Ramos (cell line): Measurements from ENCODE around the gene CTSC.

ENCODE experiments used
- in situ Hi-C: fragments of 300-500 bp; cut with MboI; formaldehyde crosslinking; loops from one replicate; pipeline ENCODE4 v1.14.3; 2022; ENCODE audit warnings: low sequenced_read_pairs; ENCODE audit not compliant: unreplicated experiment

CTSC gene

DNA sequence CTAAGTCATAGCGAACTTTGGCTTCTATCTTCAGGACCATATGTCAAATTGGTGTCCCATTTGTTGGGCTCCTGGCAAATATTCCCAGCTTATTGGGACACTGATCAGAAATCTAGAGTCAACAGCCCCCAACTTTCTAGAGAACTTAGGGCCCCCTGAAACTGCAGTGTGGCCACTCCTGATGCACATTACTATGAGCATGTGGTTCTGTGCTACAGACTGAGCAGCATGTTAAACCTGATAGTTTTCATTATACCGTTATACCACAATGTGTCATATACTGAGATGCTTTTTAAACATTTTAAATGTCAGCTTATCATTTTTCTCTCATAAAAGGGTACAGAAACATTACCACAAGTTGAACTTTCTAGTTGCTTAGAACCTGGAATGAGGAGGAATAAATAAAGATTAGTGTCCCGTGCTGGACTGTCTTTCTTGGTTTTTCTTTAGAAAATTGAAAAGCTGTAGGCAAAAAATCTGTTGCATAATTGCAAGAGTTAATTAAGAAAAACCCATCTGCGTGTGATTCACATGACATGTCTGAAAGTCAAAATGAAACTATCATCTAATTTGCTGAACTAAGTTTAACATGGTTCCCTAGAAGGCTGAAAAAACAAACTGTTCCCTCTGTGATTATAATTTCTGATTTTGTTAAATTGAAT is 16.4 kb upstream of the CTSC start:
- in situ Hi-C loops: no loop called here

DNA sequence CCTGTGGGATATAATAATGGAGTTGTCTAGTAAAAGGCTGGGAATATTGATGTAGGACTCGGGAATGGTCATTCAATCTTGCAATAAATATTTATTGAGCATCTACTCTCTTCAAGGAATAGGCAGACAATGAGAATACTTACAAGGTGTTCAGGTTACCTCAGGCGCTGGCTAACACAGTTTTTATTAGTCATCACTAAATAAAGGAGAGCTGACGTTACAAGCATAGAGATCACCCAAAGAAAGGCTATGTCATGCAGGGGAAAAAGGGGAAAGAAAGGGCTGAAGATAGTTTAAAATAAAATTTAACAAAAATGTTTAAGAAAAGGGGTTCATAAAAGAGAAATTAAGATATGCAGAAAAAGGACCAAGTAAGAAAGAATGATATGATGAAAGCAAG is 15.8 kb upstream of the CTSC start:
- in situ Hi-C loops: no loop called here

DNA sequence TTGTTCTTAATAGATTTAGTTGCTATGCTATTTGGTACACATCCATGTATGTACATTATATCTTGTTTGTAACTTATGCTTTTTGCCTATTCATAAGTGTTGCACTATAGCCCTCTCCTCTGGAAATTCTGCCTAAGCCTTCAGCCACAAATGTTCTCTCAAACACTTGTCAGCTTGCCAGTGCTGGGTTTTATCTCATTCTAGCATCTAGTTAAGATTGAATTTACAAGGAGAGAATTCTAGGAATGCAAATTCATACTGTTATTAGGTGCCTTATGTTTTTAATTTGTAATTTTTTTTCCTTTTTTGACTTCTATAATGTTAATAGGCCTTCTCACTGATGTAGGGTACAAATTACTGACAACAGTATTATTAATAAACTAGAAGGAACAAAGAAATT is 14.6 kb upstream of the CTSC start:
- in situ Hi-C loops: no loop called here

GRCh38 chr11:88348870-88349269 is 11.3 kb upstream of the CTSC start:
- in situ Hi-C loops: loop anchor here (25.0 kb wide), 1 partner anchor 887 kb away; no protein-coding TSS in a partner anchor

- in situ Hi-C loops: loop anchor here (25.0 kb wide), 1 partner anchor 884 kb away; no protein-coding TSS in a partner anchor
Measured at GRCh38 chr11:88345949-88346348, 8.4 kb upstream of the CTSC start.

GRCh38 chr11:88345408-88345807 is 7.9 kb upstream of the CTSC start:
- in situ Hi-C loops: loop anchor here (25.0 kb wide), 1 partner anchor 883 kb away; no protein-coding TSS in a partner anchor

DNA sequence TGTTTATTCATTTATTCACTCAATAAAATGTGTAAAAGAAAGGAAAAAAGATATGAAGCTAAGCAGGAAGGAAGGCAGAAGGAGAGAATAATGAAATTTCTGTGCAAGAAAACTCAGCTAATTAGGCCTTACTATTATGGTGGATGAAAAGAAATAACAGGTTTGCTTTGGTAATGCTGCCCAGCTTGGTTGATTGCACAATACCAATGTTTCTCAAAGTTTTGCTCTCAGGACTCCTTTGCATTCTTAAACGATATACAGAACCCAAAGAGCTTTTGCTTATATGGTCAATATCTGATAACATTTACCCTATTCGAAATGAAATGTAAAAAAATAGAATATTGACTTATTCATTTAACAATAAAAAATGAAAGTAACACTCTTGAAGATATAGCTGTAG is 7.3 kb upstream of the CTSC start:
- in situ Hi-C loops: loop anchor here (25.0 kb wide), 1 partner anchor 883 kb away; no protein-coding TSS in a partner anchor

- in situ Hi-C loops: loop anchor here (25.0 kb wide), 1 partner anchor 879 kb away; no protein-coding TSS in a partner anchor
Measured at GRCh38 chr11:88341522-88342251, 4.2 kb upstream of the CTSC start.

- in situ Hi-C loops: loop anchor here (25.0 kb wide), 1 partner anchor 878 kb away; no protein-coding TSS in a partner anchor
Measured at GRCh38 chr11:88340366-88340935, 2.9 kb upstream of the CTSC start.

GRCh38 chr11:88337987-88338668 is 592 bp upstream of the CTSC start:
- in situ Hi-C loops: loop anchor here (25.0 kb wide), 1 partner anchor 876 kb away; no protein-coding TSS in a partner anchor

DNA sequence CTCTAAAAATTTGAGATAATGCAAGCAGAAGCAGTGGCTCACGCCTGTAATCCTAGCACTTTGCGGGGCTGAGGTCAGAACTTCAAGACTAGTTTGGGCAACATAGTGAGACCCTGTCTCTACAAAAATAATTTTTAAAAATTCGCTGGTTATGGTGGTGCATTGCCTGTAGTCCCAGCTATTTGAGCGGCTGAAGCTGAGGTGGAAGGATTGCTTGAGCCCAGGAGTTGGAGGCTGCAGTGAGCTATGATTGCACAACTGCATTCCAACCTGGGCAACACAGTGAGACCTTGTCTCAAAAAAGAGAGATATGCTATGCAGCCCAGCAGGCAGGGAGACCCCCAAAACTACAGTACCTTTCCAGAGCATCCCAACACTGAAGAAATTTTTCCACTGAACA is 2.3 kb downstream of the CTSC start:
- in situ Hi-C loops: loop anchor here (25.0 kb wide), 1 partner anchor 873 kb away; no protein-coding TSS in a partner anchor

DNA sequence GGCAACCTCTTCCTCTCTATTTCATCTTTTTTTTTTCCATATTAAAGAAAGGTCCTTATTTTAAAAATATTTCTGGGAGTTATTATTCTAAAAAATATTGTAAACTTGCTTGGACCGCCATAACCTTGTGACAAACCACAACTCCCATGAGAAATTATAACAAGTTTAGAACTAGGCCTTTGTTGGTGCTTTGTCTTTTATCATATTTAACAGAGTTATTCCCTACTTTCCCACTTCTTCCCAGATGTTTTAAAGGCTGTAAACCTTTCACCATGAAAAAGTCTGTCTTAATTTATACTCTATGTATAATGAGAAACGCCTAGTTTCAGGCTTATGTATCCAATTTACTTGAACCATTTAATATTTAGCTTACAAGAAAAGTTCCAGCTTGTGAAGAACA is 3.7 kb downstream of the CTSC start:
- in situ Hi-C loops: loop anchor here (25.0 kb wide), 1 partner anchor 872 kb away; no protein-coding TSS in a partner anchor

DNA sequence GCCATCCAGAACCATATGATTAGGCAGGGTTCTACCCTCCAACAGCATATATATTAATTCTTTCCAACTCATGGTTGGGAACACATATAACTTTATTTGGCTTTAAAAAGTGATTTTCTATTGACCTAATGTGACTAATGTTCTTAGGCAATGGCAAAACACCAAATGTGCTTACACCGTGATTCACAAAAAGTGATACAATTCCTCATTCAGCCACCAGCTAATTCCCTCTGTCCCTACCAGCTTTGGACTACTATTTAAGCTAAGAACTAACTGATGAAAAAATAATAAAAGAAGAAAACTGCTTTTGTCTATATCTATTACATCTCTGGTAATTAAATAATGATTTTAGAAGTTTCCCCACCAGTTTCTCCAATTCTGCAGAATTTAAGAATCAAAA is 4.7 kb downstream of the CTSC start:
- in situ Hi-C loops: loop anchor here (25.0 kb wide), 1 partner anchor 871 kb away; no protein-coding TSS in a partner anchor

- in situ Hi-C loops: loop anchor here (25.0 kb wide), 1 partner anchor 869 kb away; no protein-coding TSS in a partner anchor
Measured at GRCh38 chr11:88330826-88331428, 6.6 kb downstream of the CTSC start.

DNA sequence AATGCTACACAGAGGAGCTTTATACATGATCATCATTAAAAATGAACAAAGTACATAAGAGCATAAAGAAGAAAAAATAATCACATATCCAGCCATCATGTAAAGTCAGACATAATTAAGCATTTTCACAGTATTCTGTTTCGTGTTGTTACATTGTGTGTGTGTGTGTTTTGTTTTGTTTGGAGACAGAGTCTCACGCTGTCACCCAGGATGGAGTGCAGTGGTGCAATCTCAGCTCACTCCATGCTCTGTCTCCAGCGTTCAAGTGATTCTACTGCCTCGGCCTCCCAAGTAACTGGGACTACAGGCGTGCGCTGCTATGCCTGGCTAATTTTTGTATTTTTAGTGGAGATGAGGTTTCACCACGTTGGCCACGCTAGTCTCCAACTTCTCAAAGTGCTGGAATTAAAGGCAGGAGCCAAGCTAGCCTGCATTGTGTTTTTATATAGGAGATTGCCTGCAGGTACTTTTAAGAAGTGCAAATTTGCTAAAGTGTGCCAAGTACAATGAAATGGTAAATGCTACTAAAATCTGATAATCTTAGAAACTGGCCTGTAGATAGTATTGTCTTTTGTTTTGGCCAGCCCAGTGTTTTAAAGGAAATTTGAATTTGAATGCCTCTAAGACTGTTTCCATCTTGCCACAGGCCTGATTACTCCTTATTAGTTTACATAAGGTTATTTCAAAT is 7.8 kb downstream of the CTSC start:
- in situ Hi-C loops: loop anchor here (25.0 kb wide), 1 partner anchor 867 kb away; no protein-coding TSS in a partner anchor

GRCh38 chr11:88327462-88328143 is 9.9 kb downstream of the CTSC start:
- in situ Hi-C loops: loop anchor here (25.0 kb wide), 1 partner anchor 865 kb away; no protein-coding TSS in a partner anchor

DNA sequence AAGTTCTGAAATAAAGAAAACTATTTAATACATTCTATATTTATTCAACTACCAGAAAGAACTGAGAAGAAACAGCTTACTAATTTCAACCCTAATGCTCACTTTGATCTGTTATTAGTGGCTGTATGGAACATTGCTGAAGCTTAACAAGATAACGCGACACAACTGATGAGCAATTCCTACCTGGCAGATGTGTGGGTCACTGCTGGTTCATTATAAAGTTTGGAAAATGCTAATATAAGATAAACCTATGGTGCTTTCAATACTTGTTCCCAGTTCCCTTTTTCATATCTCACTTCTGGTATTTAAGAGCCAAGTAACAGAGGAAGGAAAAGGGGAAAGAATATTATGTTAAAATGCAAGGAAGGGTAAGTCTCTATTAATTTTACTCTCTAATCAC is 10.5 kb downstream of the CTSC start:
- in situ Hi-C loops: loop anchor here (25.0 kb wide), 1 partner anchor 865 kb away; no protein-coding TSS in a partner anchor

DNA sequence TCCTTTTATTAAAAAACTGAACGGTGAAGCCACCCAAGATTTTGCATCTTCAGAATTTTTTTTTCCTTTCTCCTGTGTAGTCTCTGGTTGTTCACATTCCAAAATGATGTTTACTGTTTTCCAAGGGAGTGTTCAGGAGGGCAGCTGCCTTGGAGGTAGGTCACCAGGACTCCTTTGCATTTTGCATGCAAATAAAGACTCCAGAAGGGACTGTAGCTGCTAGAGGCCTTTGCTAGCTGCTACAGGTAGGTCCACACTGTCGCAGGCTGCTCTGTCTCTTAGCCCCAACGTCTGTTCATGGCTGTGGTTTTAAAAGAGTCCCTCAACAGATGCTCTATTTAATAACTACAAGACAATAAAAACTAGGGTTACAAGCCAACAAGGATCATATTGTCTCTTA is 11.4 kb downstream of the CTSC start:
- in situ Hi-C loops: loop anchor here (25.0 kb wide), 1 partner anchor 864 kb away; no protein-coding TSS in a partner anchor
